HG03066 (cell line): ENCODE data around the gene SLC7A4.
"Not testable (repeated sequence)": the region's sequence is repeated elsewhere in the genome, so short reads cannot be mapped to it uniquely, and the experiment has no call there.

Experiments
- ATAC-seq: cut with Tn5 transposase; IDR thresholded peaks from one replicate; pipeline ENCODE4 v1.9.1; 2021; ENCODE audit warnings: low read depth; ENCODE audit not compliant: unreplicated experiment

SLC7A4 gene, protein sequence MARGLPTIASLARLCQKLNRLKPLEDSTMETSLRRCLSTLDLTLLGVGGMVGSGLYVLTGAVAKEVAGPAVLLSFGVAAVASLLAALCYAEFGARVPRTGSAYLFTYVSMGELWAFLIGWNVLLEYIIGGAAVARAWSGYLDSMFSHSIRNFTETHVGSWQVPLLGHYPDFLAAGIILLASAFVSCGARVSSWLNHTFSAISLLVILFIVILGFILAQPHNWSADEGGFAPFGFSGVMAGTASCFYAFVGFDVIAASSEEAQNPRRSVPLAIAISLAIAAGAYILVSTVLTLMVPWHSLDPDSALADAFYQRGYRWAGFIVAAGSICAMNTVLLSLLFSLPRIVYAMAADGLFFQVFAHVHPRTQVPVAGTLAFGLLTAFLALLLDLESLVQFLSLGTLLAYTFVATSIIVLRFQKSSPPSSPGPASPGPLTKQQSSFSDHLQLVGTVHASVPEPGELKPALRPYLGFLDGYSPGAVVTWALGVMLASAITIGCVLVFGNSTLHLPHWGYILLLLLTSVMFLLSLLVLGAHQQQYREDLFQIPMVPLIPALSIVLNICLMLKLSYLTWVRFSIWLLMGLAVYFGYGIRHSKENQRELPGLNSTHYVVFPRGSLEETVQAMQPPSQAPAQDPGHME

DNA sequence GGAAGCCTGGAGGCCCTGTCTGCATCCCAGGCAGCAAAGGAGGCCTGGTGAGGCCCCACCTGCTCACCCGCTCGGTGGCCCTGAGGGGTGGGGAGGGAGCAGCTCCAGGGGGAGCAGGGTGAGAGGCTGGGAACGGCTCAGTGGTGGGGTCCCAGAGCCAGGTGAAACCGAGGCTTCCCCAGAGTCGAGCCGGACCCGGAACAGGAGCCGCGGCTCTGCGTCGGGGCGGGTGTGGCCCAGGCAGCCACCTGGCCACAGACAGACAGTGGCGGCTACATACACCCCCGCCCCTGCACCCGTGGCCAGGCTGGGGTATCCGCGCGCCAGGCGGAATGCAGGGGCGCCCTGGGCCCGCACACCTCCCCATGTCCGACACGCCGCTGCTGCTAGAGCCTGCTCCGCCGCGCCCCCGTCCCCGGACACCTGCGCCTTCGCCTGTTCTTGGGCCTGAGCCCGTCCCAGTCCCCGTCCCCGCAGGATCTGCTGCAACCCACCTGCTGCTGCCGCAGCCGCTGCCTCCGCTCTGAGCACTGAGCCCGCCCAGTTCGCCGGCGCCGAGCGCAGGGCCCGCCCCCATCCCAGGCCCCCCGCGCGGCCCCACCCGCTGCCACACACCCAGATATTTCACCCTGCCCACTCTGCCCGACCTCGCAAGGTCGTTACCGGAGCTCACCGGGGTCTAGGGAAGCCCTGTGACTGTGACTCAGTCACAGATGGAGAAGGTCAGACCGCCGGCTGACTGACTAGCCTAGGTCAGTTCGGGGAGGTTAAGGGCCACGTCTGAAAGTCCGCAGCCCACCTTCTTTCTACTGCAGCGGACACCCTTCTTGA, at the start of gene SLC7A4:
Gene SLC7A4, minus strand, starts transcription at position 525 of the 831 bp plus-strand sequence. CDS start 749 bp downstream, outside the sequence.
- ATAC-seq = no peak

DNA sequence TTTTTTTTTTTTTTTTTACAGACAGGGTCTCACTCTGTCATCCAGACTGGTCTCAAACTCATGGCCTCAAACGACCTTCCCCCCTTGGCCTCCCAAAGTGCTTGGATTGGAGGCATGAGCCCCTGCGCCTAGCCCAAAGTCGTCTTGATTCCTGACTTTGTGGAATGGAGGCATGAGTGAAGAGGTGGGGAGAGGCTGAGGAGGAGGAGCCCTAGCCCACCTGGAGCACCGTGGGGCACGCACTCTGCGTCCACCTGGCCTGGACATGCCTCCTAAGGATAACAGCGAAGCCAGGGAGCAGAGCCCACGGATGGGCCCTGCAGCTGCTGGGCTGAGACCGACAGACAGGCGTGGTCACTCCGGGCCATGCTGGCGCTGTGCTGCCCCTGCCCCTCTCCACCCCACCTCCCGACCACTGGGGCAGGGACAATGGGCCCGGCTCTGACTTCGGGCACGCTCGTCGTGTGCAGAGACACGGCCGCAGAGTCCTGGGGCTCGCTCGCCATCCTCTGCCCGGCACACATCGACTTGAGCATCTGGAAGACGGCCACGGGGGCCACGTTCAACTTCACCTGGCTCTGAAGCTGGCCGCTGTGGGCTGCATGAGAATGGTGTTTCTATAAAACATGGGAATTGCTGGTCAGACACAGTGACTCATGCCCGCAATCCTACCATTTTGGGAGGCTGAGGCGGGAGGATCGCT, 48.2 kb upstream of the SLC7A4 start:
- ATAC-seq = no peak

DNA sequence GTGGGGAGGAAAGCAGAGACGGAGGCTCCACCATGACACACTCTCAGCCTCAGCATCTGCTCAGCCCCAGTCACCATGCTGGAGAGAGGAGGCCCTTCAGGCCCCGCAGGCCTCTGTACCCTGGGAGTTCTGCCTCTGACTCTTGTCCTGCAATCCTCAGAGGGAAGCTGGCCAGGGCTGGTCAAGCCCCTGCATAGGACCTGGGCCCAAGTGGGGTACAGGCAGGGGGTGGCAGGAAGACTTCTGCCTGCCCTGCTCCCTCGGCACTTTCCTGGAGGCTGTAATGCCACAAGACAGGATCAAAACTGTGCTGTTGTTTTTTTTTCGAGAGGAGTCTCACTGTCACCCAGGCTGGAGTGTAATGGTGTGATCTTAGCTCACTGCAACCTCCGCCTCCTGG, 47.1 kb upstream of the SLC7A4 start:
- ATAC-seq = no peak

DNA sequence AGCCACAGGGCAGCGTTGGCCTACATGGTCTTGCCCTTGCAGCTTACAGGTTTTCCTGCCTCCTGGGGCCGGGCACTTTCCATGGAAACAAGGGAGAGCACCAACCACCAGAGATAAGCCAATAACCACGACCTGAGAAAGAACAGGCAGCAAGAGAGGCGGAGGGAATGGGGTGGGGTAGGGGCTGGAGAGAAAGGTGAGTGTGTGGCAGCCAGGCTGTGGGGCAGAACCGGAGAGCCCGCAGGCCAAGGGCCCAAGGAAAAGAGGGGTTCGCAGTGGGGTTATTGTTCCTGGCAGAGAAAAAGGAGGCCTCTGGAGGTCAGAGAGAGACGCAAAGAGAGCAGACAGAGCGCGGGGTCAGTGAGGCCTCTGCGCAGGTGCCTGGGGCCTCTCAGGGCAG, 46.6 kb upstream of the SLC7A4 start:
- ATAC-seq = no peak

DNA sequence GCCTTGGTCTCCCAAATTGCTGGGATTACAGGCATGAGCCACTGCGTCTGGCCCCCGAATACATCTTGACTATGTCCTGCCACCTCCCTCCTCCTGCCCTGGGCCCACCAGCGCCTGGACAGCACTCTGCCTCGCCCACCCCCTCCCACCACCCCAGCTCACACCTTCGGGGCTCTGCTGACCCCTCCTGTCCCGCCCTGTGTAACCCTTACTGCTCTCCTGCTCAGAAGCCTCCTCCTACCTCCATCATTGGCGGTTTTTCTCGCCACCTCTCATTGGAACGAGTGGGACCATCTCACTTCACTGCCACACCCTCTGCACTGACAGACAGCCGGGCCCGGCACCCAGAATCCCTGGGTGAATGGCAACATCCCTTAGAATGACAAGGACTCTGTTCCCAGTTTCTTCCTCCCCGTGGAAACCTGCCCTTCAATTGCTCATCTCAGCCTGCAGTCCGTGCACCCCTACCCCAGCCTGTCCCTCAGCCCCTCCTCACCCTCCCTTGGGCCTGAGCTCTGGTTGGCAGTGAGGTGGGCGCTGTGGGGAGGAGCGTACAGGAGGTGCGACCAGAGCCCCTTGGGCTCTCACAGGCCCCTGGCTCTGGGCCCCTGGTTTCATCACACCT, 45.6 kb upstream of the SLC7A4 start:
- ATAC-seq = no peak

DNA sequence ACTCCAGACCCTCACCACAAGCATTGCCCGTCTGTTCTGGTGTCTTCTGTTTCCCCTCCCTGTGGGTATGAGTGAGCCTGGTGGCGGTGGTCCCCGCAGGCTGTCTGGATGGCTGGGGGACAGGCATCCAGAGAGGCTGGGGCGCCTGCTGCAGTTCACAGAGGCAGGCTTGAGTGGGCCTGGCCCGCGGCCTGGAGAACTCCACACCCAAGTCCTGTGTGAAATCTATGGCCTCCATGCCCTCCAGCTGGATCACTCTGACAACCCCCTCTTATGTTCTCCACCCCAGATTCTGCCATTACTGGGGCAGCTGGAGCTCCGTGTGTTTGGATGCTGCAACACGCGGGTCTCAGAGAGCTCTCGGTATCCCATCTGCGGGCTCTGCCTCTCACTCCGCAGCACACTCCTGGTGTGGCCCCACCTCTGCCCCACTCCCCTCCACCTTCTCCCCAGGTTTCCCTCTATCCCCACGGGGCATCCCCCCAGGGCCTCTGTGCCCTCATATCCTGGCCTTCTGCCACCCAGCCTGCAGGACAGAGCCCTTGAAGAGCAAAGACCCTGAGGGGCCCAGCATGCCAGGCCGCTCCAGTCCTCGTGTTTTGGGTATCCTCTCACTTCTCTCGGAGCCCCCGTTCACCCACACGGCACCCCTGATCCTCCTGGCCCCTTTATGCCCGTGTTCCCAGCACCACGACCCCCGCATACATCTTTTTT, 44.7 kb upstream of the SLC7A4 start:
- no peak for ATAC-seq

DNA sequence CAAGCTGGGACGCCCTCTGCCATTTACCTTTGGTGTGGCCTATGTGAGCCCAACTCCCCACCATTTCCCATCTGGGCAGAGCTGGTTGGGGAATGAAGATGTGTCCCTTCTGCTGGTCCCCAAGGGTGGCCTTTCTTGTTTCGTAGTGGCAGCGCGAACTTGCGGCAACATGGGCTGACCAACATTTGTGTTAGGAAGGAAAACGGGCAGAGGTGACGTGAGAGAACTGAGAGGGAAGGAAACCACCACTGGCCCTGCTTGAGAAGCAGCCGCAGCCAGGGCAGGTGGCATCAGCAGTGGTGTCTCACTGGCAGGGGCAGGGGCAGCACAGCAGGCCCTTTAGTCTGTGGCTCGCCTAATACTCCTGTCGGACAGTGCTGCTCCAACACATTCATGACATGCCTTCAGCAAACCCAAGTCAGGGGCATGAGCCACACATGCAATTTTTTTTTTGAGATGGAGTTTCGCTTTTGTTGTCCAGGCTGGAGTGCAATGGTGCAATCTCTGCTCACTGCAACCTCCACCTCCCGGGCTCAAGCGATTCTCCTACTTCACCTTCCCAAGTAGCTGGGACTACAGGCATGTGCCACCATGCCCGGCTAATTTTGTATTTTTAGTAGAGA, 43.3 kb upstream of the SLC7A4 start:
- ATAC-seq = no peak

DNA sequence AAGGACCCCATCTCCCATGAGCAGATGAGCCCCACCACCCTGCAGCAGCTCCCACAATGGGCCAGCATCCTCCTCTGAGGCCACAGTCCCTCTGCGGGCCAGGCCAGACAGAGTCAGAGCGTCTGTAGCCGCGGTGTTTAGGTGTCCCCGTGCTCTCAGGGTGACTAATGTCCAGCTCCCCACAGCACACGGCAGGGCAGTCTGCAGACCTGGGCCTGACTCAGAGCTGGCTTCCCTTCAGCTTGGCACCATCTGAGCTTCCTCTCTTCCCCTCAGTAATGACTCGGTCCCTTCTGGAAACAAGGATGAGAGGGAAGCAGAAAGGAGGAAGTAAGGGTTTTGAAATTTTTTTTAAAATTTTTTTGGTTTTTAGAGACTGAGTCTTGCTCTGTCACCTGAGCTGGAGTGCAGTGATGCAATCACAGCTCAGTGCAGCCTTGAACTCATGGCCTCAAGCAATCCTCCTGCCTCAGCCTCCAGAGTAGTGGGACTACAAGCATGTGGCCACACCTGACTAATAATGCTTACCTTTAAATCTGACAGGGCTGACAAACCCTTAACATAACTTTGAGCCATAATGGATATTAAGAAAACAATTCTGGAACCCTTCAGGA, 41.8 kb upstream of the SLC7A4 start:
- ATAC-seq = no peak

DNA sequence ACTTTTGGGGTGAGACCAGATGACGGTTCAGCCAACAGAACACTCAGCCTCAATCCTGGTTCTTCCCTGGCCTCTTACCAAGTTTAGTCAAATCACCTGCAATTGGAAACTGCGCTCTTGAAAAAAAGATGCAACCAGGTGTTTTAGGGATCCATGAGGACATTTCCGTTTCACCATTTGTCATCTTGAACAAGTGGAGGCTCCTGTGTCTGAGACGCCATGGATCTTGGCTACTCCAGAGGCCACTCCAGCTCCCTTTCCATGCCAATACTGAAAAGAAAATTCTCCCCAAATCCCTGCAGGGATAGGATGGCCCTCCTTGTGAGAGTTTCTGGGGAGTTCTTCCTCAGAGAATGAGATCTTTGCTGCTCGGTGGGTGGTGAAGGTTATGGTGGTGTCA, 41.1 kb upstream of the SLC7A4 start:
- ATAC-seq = no peak

DNA sequence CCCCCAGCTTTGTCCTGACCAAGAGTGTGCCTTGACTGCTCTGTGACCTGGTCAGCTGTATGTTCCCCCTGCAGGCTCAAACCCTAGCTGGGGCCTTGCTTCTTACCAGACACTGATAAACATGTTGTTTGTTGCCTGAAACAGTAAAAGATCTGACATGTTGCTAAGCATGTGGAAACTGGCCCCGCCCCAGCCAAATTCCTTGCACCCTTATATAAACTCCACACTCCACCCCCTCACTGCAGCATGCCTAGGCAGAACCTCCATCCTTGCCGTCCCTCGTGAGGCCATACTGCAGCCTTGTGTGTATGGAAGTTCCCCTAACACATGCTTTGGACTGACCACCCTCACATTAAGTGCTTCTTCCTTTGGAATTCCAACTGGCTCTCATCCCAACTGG, 40.7 kb upstream of the SLC7A4 start:
- no peak for ATAC-seq

DNA sequence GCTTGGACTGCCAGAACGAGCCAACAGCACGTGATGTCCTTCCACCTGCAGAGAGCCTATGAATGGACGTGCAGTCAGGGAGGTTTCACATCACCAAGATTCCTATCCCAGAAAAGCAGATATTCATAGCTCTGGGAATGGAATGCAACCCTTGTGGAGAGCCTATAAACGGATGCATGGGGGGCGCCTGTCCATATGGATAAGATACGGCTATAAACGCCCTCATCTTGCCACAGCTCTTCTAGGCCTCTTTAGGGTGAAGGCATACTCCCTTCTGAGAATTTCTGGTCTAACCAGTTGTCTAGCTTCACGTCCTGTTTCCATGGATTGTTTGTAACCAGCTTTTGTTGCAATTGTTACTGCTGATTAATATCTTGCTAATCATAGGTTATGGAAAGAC, 39.4 kb upstream of the SLC7A4 start:
- not testable (repeated sequence) for ATAC-seq

DNA sequence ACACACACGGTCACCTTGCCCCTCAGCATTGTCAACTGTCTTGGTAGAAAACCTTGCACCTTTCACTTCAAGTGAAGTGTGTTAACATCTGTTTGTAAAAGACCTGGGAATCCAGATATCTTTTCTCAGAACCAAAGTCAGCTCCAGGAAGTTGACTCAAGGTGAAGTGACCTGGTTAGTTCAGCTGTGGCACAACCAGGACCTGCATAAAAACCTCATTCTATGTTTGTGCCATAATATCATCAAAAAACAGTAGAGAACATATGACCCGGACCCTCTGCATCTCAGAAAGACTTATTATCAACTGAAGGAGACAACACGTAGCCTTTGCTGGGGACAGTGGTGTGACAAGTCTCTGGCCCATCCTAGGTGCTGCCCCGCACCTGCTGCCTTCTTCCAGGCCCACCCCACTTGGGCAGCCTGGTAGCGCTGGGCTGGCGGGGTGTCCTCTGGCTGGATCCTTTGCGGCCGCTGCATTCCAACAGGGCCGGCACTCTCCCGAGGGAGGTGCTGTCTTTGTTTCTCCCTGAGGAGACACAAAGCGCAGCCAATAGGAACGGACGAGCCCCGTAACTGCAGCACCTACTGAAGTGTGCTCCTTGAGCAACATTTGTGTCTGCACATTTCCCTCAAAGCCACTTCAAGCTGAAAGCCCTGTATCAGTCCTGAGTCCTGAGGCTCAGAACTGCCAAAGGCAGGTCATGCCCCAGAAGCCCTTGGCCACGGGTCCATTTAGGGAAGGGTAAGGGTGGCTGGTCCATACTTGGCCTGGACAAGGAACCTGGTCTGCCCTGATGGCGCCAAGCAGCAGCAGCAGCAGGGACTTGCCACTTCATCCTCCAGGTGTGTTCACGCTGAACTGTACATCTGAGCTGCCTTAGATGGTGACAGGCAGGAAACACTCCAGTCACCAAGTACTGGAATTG, 38.6 kb upstream of the SLC7A4 start:
- no peak for ATAC-seq

DNA sequence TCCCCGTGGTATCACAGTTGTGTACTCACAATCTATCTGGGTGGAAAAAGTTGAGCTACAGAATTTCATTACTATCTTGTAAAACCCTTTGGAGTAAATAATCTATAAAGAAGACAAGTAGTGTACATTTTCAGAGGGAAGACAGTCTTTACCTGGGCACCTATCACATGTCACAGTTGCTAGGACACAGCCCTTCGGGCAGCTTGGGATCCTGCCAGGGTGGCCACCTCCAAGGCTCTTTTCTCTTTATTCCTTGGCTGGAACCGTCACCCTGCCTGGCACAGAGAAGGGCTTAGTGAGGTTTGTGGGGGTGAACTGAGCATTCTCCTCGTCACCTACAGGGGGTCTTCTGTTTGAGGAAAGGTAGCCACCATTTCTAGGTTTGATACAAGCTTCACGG, 37.0 kb upstream of the SLC7A4 start:
- no peak for ATAC-seq

DNA sequence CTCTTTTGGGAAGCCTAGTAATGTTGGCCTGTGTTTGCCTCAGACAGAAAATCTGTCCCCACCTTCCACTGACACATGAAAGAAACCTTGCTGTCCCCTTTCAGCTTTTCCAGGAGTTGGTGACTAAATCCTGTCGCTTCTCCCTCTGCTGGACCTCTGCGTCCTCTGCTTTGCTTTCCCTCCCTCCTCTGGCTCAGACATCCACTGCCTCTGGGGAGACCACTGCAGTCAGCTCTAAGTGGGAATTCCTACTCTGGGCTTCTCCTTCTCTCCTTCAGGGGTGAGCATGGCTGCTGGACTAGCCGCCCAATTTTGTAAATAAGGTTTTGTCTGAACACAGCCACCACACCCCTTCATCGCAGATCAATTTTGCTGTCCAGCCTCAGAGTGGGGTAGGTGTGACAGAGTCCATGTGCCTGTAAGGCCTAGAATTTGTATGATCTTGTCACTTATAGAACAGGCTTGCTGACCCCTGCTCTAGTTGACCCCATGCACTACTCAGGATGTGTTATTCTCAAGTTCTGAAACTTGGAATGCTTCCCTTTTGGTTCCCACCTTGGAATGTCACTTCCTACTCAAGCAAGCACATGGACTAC, 36.4 kb upstream of the SLC7A4 start:
- no peak for ATAC-seq

DNA sequence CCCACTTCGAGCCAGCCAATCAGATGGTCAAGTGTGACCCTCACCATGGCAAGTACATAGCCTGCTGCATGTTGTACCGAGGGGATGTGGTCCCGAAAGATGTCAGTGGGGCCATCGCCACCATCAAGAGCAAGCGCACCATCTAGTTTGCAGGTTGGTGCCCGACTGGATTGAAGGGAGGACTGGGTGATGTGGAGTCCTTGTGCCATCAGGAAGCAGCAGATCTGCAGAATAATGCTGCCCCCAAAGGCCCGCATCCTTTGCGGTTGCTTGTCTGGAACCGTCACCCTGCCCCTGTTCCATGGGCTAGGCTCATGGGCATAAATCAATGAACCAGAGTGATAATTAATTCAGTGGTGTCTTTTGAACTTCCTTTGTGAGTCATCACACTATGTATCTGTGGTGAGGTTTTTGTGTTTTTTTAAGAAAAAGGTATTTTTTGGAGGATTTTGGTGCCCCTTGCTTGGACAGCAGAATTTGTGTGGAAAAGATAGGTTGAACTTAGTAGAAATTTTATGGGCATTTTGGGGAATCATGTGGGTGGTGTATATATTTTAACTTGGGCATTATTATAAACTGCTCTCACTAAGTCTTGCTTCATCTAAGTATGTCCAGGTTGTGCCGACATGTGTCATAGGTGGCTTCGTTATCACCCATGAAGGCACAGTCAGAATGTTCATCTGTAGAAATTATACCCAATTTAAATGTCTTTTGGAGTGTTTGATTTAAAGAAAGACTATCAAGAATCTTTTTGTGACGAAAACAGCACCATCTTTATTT, 35.7 kb upstream of the SLC7A4 start:
- no peak for ATAC-seq

DNA sequence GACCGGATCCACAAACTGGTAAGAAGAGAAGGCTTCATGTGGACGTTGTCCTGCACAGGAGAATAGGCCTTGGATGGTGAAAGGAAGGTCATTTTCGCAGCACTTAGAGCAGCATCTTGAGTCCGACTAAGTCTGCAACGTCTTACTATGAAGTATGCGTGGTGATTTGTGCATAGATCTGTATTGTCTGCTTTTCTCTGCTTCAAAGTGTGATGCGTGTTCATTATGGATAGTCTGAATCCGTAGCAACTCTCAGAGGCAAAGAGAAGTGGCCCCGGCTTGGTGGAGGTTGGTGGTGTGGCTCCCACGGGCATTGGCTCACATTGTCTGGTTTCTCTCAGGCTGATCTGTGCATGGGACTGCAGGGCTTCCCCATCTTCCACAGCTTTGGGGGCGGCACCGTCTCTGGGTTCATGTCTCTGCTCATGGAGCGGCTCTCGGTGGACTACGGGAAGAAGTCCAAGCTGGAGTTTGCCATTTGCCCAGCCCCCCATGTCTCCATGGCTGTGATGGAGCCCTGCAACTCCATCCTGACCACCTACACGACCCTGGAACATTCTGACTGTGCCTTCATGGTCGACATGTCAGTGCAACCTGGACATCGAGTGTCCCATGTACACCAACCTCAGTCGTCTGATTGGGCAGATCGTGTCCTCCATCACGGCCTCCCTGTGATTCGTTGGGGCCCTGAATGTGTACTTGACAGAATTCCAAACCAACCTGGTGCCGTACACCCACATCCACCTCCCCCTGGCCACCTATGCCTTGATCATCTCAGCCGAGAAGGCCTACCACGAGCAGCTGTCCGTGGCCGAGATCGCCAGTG, 34.9 kb upstream of the SLC7A4 start:
- ATAC-seq = no peak
